ENCODE results near the gene RAPGEF4.

GRCh38 chr2:172976816-172977215, 241.2 kb downstream of the RAPGEF4 start:
- no peak for TF ChIP-seq CTCF (IDR thresholded peaks at IDR 0.05 in 4 of 5, conservative IDR thresholded peaks at IDR 0.05 in 1 of 5)
- no peak for TF ChIP-seq POLR2A (IDR thresholded peaks at IDR 0.05)
